ENCODE data around the gene VKORC1. TPM values are rescaled to one million over a fixed set of nuclear protein-coding genes. Genes with fewer than 3 reads are reported as not detected.
A peak's percentile ranks its signal among the peaks of the same experiment; 100 is the strongest.
"Not testable (repeated sequence)": the region's sequence is repeated elsewhere in the genome, so short reads cannot be mapped to it uniquely, and the experiment has no call there.

The VKORC1 gene
- total and polyA plus RNA-seq, 2 experiments from 2014 or later: 89.6 to 100 TPM

DNA sequence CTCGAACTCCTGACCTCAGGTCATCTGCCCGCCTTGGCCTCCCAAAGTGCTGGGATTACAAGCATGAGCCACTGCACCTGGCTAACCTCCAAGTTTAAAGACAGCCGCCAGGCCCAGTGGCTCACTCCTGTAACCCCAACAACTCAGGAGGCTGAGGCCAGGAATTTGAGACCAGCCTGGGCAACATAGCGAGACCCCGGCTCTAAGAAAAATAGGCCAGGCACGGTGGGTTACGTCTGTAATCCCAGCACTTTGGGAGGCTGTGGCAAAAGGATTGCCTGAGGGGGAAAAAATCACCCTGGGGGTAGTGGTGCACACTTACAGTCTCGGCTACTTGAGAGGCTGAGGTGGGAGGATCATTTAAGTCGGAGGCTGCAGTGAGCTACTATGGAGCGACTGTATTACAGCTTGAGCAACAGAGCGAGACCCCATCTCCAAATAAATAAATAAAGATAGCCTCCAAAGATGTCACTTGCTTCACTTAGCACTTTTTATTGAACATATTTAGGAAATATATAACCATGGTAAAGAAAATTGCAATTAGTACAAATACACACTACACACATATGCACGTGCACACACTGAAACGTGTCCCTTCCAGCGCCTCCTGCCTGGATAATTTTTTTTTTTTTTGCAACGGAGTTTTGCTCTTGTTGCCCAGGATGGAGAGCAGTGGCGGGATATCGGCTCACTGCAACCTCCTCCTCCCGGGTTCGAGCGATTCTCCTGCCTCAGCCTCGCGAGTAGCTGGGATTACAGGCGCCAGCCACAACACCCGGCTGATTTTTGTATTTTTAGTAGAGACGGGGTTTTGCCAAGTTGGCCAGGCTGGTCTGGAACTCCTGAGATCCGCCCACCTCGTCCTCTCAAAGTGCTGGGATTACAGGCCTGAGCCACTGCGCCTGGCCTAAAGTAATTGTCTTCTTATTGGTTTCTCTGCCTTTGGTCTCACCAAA lies 12.2 kb upstream of the VKORC1 start (continued):
- TF ChIP-seq, protein P1, sequence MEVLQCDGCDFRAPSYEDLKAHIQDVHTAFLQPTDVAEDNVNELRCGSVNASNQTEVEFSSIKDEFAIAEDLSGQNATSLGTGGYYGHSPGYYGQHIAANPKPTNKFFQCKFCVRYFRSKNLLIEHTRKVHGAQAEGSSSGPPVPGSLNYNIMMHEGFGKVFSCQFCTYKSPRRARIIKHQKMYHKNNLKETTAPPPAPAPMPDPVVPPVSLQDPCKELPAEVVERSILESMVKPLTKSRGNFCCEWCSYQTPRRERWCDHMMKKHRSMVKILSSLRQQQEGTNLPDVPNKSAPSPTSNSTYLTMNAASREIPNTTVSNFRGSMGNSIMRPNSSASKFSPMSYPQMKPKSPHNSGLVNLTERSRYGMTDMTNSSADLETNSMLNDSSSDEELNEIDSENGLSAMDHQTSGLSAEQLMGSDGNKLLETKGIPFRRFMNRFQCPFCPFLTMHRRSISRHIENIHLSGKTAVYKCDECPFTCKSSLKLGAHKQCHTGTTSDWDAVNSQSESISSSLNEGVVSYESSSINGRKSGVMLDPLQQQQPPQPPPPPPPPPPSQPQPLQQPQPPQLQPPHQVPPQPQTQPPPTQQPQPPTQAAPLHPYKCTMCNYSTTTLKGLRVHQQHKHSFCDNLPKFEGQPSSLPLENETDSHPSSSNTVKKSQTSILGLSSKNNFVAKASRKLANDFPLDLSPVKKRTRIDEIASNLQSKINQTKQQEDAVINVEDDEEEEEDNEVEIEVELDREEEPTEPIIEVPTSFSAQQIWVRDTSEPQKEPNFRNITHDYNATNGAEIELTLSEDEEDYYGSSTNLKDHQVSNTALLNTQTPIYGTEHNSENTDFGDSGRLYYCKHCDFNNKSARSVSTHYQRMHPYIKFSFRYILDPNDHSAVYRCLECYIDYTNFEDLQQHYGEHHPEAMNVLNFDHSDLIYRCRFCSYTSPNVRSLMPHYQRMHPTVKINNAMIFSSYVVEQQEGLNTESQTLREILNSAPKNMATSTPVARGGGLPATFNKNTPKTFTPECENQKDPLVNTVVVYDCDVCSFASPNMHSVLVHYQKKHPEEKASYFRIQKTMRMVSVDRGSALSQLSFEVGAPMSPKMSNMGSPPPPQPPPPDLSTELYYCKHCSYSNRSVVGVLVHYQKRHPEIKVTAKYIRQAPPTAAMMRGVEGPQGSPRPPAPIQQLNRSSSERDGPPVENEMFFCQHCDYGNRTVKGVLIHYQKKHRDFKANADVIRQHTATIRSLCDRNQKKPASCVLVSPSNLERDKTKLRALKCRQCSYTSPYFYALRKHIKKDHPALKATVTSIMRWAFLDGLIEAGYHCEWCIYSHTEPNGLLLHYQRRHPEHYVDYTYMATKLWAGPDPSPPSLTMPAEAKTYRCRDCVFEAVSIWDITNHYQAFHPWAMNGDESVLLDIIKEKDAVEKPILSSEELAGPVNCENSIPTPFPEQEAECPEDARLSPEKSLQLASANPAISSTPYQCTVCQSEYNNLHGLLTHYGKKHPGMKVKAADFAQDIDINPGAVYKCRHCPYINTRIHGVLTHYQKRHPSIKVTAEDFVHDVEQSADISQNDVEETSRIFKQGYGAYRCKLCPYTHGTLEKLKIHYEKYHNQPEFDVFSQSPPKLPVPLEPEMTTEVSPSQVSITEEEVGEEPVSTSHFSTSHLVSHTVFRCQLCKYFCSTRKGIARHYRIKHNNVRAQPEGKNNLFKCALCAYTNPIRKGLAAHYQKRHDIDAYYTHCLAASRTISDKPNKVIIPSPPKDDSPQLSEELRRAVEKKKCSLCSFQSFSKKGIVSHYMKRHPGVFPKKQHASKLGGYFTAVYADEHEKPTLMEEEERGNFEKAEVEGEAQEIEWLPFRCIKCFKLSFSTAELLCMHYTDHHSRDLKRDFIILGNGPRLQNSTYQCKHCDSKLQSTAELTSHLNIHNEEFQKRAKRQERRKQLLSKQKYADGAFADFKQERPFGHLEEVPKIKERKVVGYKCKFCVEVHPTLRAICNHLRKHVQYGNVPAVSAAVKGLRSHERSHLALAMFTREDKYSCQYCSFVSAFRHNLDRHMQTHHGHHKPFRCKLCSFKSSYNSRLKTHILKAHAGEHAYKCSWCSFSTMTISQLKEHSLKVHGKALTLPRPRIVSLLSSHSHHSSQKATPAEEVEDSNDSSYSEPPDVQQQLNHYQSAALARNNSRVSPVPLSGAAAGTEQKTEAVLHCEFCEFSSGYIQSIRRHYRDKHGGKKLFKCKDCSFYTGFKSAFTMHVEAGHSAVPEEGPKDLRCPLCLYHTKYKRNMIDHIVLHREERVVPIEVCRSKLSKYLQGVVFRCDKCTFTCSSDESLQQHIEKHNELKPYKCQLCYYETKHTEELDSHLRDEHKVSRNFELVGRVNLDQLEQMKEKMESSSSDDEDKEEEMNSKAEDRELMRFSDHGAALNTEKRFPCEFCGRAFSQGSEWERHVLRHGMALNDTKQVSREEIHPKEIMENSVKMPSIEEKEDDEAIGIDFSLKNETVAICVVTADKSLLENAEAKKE (CRISPR knock-in tag; IDR thresholded peaks at IDR 0.05): no peak

DNA sequence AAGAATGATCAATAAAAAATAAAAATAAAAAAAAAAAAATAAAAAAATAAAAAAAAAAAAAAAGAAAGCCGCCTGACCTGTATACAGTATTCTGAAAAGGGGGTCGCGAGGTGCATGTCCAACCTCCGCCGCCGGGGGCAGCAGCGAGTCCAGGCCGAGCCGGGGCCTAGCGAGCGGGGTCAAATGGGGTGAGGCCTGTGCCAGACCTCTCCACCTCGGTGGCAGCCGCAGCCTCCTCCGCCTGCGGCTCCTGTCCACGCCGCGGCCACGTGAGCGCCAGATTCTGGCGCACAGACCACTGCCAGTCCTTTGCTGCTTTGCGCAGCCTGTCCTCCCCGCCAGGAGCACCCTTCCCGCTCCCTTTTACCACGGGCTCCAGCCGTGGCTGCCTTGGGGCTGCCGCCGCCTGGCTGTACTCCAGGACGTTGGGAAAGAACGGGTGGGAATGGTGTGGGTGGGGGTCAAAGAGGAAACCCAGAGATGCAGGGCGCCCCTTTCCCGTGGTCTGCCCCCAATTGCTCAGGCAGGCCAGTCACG lies 11.1 kb upstream of the VKORC1 start:
- peaks cover 16% of the 10 kb centered on the region for H3K9me3 Mint-ChIP-seq
- no peaks in the 10 kb centered on the region for H4K20me1 ChIP-seq (replicated peaks; ENCODE audit: insufficient read depth)
- no peaks in the 10 kb centered on the region for H3K79me2 ChIP-seq (replicated peaks; ENCODE audit: insufficient read depth)
- H3K4me3 ChIP-seq: peak overlapping the region; percentile 42; the same call in 1 of the 2 replicates
- H3K9me2 ChIP-seq (ENCODE audit: insufficient read depth): no peaks in the 10 kb centered on the region
- H3K4me2 ChIP-seq: peak overlapping the region; percentile 69; the same call in 1 of the 2 replicates
- peaks cover 5% of the 10 kb centered on the region; the same call in 1 of the 2 replicates for H3F3A ChIP-seq (replicated peaks; ENCODE audit: low read depth)
- no peak overlapping the region for H3K4me3 Mint-ChIP-seq
- TF ChIP-seq, protein P2, sequence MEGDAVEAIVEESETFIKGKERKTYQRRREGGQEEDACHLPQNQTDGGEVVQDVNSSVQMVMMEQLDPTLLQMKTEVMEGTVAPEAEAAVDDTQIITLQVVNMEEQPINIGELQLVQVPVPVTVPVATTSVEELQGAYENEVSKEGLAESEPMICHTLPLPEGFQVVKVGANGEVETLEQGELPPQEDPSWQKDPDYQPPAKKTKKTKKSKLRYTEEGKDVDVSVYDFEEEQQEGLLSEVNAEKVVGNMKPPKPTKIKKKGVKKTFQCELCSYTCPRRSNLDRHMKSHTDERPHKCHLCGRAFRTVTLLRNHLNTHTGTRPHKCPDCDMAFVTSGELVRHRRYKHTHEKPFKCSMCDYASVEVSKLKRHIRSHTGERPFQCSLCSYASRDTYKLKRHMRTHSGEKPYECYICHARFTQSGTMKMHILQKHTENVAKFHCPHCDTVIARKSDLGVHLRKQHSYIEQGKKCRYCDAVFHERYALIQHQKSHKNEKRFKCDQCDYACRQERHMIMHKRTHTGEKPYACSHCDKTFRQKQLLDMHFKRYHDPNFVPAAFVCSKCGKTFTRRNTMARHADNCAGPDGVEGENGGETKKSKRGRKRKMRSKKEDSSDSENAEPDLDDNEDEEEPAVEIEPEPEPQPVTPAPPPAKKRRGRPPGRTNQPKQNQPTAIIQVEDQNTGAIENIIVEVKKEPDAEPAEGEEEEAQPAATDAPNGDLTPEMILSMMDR (conservative IDR thresholded peaks at IDR 0.05; ENCODE audit: low read depth in 2 of 2): peak; percentile 70 to 78
- TF ChIP-seq NANOG (IDR thresholded peaks at IDR 0.05; ENCODE audit: borderline replicate concordance): no peak
- H3K36me3 Mint-ChIP-seq (ENCODE audit: low read depth): peaks cover 10% of the 10 kb centered on the region
- no peak overlapping the region for H3K27ac ChIP-seq (ENCODE audit: low read depth)
- no peak overlapping the region for H3K27ac Mint-ChIP-seq
- DNase-seq (ENCODE audit: low spot score) (peak; percentile 85), ATAC-seq (peak; percentile 49)
- H2AFZ ChIP-seq: peak overlapping the region; percentile 88; the same call in 1 of the 2 replicates
- H3K27me3 Mint-ChIP-seq (ENCODE audit: insufficient read depth, low read depth, poor library complexity): peaks cover 22% of the 10 kb centered on the region
- no peaks in the 10 kb centered on the region for H3K27me3 ChIP-seq (ENCODE audit: insufficient read depth)
- peaks cover 6% of the 10 kb centered on the region; the same call in 1 of the 2 replicates for H3K4me1 ChIP-seq (ENCODE audit: insufficient read depth)
- H3K36me3 ChIP-seq (ENCODE audit: insufficient read depth): no peaks in the 10 kb centered on the region
- peaks cover 9% of the 10 kb centered on the region; the same call in 1 of the 3 replicates for H3K4me1 Mint-ChIP-seq

DNA sequence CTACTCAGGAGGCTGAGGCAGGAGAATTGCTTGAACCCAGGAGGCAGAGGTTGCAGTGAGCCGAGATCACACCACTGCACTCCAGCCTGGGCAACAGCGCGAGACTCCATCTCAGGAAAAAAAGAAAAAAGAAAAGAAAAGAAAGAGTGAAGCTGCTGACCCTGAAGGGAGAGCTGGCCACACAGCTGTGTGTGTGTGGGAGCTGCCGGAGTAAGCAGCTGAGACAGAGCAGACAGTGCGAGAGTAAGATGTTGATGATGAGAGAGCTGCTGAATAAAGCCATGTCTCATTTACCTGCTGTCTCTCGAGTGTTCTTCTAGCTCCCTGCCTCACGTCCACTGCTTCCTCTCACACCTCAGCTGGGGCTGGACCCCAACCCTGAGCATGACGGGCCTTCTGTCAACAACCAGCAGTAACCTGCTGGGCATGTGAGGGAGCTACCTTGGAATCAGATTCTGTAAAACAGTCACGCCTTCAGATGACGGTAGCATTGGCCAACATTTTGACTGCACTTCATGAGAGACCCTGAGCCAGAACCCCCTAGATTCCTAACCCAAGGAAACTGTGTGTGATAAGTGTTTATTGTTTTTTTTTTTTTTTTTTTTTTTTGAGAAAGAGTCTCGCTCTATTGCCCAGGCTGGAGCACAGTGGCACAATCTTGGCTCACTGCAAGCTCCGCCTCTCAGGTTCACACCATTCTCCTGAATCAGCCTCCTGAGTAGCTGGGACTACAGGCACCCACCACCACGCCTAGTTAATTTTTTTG lies 6.5 kb upstream of the VKORC1 start:
- not testable (repeated sequence) for DNase-seq (ENCODE audit: low spot score); H2AFZ ChIP-seq; H3K4me3 Mint-ChIP-seq; H3K27ac Mint-ChIP-seq; H3K4me2 ChIP-seq; H3F3A ChIP-seq (replicated peaks; ENCODE audit: low read depth); H3K4me1 Mint-ChIP-seq; H3K27ac ChIP-seq (ENCODE audit: low read depth); H3K36me3 ChIP-seq (ENCODE audit: insufficient read depth); ATAC-seq; H3K9me2 ChIP-seq (ENCODE audit: insufficient read depth); H3K27me3 Mint-ChIP-seq (ENCODE audit: insufficient read depth, low read depth, poor library complexity); H3K36me3 Mint-ChIP-seq (ENCODE audit: low read depth); H3K4me1 ChIP-seq (ENCODE audit: insufficient read depth); H4K20me1 ChIP-seq (replicated peaks; ENCODE audit: insufficient read depth); H3K79me2 ChIP-seq (replicated peaks; ENCODE audit: insufficient read depth); H3K27me3 ChIP-seq (ENCODE audit: insufficient read depth); H3K4me3 ChIP-seq
- H3K9me3 Mint-ChIP-seq: peaks cover 16% of the 10 kb centered on the region; the same call in 2 of the 3 replicates

All from GM23338 (cell line).